Sigmoid colon (tissue), 4 donors: ENCODE measurements around the gene GRAMD1B.

Experiments used
- POLR2AphosphoS5 ChIP-seq, 4 donors: sonication (generic); formaldehyde crosslinking; IDR thresholded peaks; one replicate each; pipeline ENCODE4 v1.6.1; 2017; ENCODE audit warnings: antibody characterized with exemption in 4 of 4
- TF ChIP-seq, protein P1 (sequence below), 4 experiments: fragments of 450-650 bp in 3 of 4; fragments of 200-600 bp in 1 of 4; IDR thresholded peaks; one replicate each; pipeline ENCODE4 v1.5.1; 2016 to 2019; ENCODE audit warnings: antibody characterized with exemption in 4 of 4, mild to moderate bottlenecking in 3 of 4, moderate library complexity in 2 of 4

DNA sequence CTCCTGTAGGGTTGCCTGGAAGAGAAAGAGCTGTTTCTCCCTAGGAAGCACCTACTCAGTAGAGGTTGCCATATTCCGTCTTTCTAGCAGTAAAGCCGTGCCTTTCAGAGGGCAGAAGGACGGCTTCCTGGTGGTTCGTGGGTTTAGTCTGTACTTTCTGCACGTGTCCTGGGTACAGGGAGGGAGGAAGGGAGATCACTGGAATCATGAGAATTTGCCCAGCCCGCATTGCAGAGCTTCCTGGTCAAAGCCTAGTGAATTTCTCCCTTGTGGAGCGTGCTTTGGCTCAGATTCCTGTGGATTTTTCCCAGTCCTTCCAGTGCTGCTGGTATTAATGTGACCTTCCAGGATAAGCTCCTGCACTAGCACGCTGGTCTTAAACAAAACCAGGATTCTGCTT, 44.9 kb downstream of the GRAMD1B start:
- TF ChIP-seq, protein P1, sequence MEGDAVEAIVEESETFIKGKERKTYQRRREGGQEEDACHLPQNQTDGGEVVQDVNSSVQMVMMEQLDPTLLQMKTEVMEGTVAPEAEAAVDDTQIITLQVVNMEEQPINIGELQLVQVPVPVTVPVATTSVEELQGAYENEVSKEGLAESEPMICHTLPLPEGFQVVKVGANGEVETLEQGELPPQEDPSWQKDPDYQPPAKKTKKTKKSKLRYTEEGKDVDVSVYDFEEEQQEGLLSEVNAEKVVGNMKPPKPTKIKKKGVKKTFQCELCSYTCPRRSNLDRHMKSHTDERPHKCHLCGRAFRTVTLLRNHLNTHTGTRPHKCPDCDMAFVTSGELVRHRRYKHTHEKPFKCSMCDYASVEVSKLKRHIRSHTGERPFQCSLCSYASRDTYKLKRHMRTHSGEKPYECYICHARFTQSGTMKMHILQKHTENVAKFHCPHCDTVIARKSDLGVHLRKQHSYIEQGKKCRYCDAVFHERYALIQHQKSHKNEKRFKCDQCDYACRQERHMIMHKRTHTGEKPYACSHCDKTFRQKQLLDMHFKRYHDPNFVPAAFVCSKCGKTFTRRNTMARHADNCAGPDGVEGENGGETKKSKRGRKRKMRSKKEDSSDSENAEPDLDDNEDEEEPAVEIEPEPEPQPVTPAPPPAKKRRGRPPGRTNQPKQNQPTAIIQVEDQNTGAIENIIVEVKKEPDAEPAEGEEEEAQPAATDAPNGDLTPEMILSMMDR (IDR thresholded peaks at IDR 0.05), result no peak
- TF ChIP-seq POLR2AphosphoS5 (IDR thresholded peaks at IDR 0.05), result no peak
